Activated naive CD4-positive, alpha-beta T cell treated with anti-CD3 and anti-CD28 coated beads, Interleukin-2, amount 50 U/mL, for 24 hours (primary cell): ENCODE data around the gene STAB2.

Experiments used
- H3K27ac Mint-ChIP-seq: one replicate; pipeline ENCODE4 v1.8.0; 2021; ENCODE audit warnings: mild to moderate bottlenecking, mixed read lengths
- H3K27me3 Mint-ChIP-seq: one replicate; pipeline ENCODE4 v1.8.0; 2021; ENCODE audit warnings: mixed read lengths
- H3K36me3 Mint-ChIP-seq: one replicate; pipeline ENCODE4 v1.8.0; 2021; ENCODE audit warnings: mixed read lengths
- H3K4me1 Mint-ChIP-seq: one replicate; pipeline ENCODE4 v1.8.0; 2021; ENCODE audit warnings: mixed read lengths
- H3K4me3 Mint-ChIP-seq: one replicate; pipeline ENCODE4 v1.8.0; 2021; ENCODE audit warnings: mild to moderate bottlenecking, mixed read lengths
- H3K9me3 Mint-ChIP-seq: one replicate; pipeline ENCODE4 v1.8.0; 2021; ENCODE audit warnings: mixed read lengths

STAB2 gene

DNA sequence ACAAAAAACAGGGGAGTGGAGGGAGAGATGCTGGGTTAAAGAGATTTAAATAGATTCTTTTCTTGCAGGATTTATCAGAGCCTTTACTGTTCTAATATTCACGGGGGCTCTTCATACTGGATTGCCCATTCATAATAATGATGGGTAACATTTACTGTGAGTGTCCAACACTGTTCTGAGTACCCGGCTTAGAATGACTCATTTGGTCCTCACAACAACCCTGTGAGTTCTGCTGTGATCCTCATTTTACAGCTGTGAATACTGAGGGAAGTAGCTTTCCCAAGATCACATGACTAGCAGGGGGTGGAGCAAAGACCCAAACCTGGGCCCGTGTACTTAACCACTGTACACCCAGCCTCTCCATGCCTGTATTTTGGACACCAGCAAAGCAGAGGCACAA, 140.6 kb downstream of the STAB2 start:
- Mint-ChIP-seq H3K27ac (no peak overlapping the region), H3K4me3 (no peak overlapping the region), H3K9me3 (peaks cover 5% of the 10 kb centered on the region), H3K36me3 (peaks cover 1% of the 10 kb centered on the region), H3K27me3 (peaks cover 4% of the 10 kb centered on the region), H3K4me1 (no peaks in the 10 kb centered on the region)

DNA sequence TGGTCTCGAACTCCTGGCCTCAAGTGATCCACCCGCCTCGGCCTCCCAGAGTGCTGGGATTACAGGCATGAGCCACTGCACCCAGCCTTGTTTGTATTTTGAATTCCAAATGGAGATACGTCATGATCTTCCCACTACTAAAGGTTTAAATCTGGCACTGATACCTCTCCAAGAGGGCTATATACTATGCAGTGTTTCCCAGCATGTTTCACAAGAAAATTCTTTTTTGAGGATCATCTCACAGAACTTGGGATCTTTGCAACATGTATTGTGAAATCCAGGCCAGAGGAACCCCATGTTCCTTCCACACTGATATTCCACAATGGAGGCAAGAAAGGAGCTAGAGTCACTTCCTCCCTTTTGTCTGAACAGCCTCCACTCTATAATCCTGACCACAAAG, 141.2 kb downstream of the STAB2 start:
- no peak overlapping the region for H3K4me3 Mint-ChIP-seq
- peaks cover 1% of the 10 kb centered on the region for H3K36me3 Mint-ChIP-seq
- H3K9me3 Mint-ChIP-seq = peaks cover 5% of the 10 kb centered on the region
- no peaks in the 10 kb centered on the region for H3K4me1 Mint-ChIP-seq
- H3K27ac Mint-ChIP-seq = no peak overlapping the region
- H3K27me3 Mint-ChIP-seq = peaks cover 4% of the 10 kb centered on the region

DNA sequence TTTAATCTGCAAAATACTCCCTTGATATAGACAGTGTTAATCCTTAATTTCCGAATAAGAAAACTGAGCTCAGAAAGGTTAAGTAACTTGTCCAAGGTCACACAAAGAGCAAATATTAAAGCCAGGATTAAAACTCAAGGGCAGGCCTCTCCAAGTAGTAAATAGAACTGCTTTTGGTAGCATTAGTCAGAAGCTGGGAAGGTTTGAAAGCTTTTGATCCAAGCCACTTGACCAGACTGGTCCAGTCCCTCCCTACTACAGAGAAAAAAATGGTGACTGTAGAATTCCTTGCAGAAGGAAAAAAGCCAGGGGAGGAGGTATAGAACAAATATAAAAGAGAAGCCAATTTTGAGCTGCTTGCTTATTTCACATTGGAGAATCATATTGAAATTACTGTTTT, 142.4 kb downstream of the STAB2 start:
- Mint-ChIP-seq H3K9me3 (peaks cover 5% of the 10 kb centered on the region), H3K27ac (no peak overlapping the region), H3K4me1 (no peaks in the 10 kb centered on the region), H3K27me3 (peaks cover 4% of the 10 kb centered on the region), H3K36me3 (peaks cover 1% of the 10 kb centered on the region), H3K4me3 (no peak overlapping the region)

DNA sequence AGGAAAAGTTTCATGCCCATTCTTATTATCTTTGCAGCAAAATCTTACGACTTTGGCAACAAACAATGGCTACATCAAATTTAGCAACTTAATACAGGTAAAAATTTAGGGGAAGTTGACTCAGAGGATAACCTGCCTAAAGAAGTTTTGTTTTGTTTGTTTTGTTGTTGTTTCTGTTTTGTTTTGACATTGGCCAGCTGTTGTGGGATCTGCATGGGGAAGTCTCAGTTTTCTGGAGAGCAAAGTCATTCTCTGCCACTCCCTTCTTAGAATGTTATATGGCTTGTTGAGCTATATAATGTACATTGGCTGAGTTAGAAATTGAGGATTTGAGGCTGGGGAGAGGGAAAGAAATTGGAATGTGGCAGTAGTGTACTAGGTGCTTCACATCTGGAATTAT, 144.5 kb downstream of the STAB2 start:
- Mint-ChIP-seq H3K4me3 (no peak overlapping the region), H3K27ac (no peak overlapping the region), H3K4me1 (no peaks in the 10 kb centered on the region), H3K36me3 (peaks cover 1% of the 10 kb centered on the region), H3K9me3 (peaks cover 5% of the 10 kb centered on the region), H3K27me3 (peaks cover 3% of the 10 kb centered on the region)

DNA sequence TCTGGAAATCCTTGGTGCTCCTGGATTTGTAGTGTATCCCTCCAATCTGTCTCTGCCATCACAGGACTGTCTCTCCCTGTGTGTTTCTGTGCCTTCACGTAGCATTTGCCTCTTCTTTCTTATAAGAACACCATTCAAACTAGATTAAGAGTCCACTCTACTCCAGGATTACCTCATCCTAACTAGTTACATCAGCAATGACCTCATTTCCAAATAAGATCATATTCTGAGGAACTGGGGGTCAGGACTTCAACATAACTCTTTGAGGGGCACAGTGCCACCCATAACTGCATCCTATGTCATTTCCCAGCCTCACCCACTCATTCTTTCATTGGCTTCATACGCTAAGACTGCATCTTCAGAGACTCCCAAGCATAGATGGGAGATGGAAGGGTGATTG, 147.8 kb downstream of the STAB2 start:
- Mint-ChIP-seq H3K27ac (no peak overlapping the region), H3K4me3 (no peak overlapping the region), H3K9me3 (peaks cover 5% of the 10 kb centered on the region), H3K4me1 (no peaks in the 10 kb centered on the region), H3K27me3 (peaks cover 5% of the 10 kb centered on the region), H3K36me3 (peaks cover 1% of the 10 kb centered on the region)

DNA sequence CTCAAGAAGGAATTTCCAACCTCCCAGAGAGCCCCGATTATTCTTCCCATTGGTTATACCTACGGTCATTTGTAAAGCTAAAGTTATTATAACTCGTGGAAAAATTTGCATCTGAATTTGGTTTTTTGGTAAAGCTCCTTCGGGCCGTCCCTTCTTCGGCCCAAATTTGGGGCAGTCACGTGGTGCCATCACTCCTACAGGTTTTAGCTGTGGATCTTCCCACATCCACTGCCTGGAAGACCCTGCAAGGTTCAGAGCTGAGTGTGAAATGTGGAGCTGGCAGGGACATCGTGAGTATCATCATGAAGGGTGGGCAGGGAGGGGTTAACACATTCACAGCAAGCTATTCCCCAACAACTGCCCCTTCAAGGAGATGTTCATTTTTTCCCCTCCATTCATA, 148.2 kb downstream of the STAB2 start:
- H3K4me1 Mint-ChIP-seq = no peaks in the 10 kb centered on the region
- peaks cover 5% of the 10 kb centered on the region for H3K27me3 Mint-ChIP-seq
- H3K27ac Mint-ChIP-seq = no peak overlapping the region
- peaks cover 1% of the 10 kb centered on the region for H3K36me3 Mint-ChIP-seq
- H3K9me3 Mint-ChIP-seq = peaks cover 5% of the 10 kb centered on the region
- H3K4me3 Mint-ChIP-seq = no peak overlapping the region

DNA sequence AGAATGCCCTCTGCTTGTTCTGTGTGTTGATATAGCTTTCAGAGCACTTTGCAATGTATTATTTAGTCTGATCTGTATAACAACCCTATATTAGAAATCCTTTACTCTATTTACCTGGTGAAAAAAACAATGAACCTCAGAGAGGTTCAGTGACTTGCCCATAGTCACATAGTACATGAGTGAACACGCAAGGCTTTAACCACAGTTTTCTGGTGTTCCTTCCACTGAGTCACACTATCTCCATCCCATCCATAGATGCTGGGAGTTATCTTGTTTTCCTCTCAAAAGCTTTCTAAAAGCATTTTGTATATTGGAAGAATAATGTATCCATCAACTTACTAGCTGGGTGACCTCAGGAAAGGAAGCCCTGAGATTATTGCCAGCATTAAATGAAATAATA, 149.5 kb downstream of the STAB2 start:
- peaks cover 3% of the 10 kb centered on the region for H3K9me3 Mint-ChIP-seq
- peaks cover 1% of the 10 kb centered on the region for H3K36me3 Mint-ChIP-seq
- no peak overlapping the region for H3K4me3 Mint-ChIP-seq
- no peaks in the 10 kb centered on the region for H3K4me1 Mint-ChIP-seq
- H3K27ac Mint-ChIP-seq = no peak overlapping the region
- peaks cover 4% of the 10 kb centered on the region for H3K27me3 Mint-ChIP-seq

DNA sequence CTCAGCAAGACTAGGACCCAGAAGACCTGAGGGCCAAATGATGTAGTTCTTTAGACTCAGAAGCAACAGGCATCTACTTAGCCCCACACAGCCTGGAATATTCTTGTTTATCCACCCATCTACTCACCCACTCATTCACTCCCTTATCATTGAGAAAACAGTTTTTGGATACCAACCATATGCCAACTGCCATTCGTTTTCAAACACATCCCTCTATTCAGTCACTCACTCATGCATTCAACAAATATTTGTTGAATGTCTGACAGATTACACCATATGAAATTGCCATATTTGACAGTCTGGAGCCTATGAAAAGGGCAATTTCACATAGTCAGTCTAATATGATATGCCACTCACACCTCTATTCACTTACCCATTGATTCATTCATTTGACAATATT, 150.8 kb downstream of the STAB2 start:
- Mint-ChIP-seq H3K9me3 (no peaks in the 10 kb centered on the region), H3K27me3 (peaks cover 2% of the 10 kb centered on the region), H3K27ac (no peak overlapping the region), H3K4me3 (no peak overlapping the region), H3K4me1 (no peaks in the 10 kb centered on the region), H3K36me3 (no peaks in the 10 kb centered on the region)

DNA sequence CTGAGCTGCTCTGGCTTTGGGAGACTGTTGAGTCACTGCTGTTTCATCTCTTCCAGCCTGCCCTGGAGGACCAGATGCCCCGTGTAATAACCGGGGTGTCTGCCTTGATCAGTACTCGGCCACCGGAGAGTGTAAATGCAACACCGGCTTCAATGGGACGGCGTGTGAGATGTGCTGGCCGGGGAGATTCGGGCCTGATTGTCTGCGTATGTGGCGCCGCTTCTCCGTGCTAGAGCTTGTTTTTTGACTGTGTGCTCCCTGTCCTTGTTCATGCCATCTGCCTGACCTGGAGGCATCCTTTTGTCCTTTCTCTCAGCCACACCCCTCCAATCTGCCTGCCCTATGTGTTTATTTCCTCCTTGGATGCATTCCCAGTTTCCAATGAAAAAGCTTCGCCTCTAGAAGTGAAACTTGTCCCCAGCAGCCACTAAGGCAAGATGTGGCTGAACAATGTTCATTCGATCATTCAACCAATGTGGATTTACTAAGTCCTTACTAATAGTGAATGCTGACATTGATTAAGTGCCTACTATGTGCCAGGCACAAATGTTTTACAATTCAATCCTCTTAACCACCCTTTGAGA, 155.4 kb downstream of the STAB2 start:
- Mint-ChIP-seq H3K27me3 (peaks cover 2% of the 10 kb centered on the region), H3K36me3 (no peaks in the 10 kb centered on the region), H3K4me3 (no peak overlapping the region), H3K4me1 (no peaks in the 10 kb centered on the region), H3K27ac (no peak overlapping the region), H3K9me3 (no peaks in the 10 kb centered on the region)

DNA sequence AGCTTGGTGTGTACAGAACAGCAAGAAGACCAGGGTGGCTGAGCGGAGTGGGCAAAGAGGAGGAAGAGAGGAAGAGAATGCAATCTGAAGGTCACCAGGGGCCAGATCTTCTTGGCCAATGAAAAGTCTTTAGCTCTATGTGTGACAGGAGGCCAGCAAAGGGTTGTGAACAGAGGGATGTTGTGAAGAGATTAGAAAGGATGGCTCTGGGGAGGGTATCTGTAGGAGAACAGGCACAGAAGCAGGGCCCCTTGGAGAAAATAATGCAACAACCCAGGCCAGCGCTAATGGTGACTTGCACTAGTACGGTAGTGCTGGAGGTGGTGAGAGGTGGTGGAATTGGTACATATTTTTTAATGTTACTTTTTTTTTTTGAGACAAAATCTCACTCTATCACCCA, 156.7 kb downstream of the STAB2 start:
- Mint-ChIP-seq H3K36me3 (no peaks in the 10 kb centered on the region), H3K4me1 (no peaks in the 10 kb centered on the region), H3K27me3 (no peaks in the 10 kb centered on the region), H3K9me3 (no peaks in the 10 kb centered on the region), H3K27ac (no peak overlapping the region), H3K4me3 (no peak overlapping the region)

DNA sequence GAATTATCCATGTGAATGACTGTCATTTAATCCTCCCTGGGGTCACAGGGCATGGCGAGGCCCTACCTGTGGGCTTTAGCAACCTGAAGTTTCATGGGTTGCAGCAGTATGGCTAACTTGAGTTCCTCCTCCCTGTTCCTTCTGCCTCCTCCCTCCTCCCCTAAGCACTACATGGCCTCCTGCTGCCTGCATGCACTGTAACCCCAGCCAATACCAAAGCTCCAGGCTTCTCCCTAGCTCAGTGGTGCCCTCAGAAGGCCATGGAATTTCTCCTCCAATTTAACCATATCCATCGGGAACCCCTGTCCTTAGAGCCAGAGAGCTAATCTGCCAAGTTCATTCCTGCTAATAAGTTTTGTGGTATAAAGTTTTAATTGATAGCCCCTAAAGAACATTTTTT, 158.9 kb downstream of the STAB2 start:
- H3K27me3 Mint-ChIP-seq = peaks cover 2% of the 10 kb centered on the region
- H3K27ac Mint-ChIP-seq = no peak overlapping the region
- H3K9me3 Mint-ChIP-seq = no peaks in the 10 kb centered on the region

DNA sequence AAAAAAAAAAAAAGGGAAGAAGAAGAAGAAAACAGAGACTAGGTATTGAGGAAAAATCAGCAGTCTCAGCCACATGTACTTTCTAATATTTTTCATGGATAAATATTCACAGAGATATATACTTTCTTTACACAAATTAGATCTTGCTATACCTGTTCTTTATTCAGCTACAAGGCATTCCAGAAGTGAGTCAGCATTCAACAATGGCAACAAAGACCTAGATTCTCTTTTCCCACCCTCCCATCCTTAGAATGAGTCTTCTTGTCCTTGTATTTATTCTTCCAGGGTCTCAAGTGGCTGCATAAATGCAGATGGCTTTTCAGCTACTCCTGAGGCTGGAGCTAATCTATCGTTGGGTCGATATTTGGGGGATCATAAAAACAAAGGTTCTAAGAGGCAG, 160.9 kb downstream of the STAB2 start:
- H3K9me3 Mint-ChIP-seq = no peaks in the 10 kb centered on the region
- no peak overlapping the region for H3K27ac Mint-ChIP-seq
- H3K36me3 Mint-ChIP-seq = no peaks in the 10 kb centered on the region
- no peaks in the 10 kb centered on the region for H3K4me1 Mint-ChIP-seq
- H3K4me3 Mint-ChIP-seq = no peak overlapping the region
- peaks cover 2% of the 10 kb centered on the region for H3K27me3 Mint-ChIP-seq

More for the DNA sequence above, 158.9 kb downstream of the STAB2 start:
- Mint-ChIP-seq H3K4me1 (no peaks in the 10 kb centered on the region), H3K36me3 (no peaks in the 10 kb centered on the region), H3K4me3 (no peak overlapping the region)

DNA sequence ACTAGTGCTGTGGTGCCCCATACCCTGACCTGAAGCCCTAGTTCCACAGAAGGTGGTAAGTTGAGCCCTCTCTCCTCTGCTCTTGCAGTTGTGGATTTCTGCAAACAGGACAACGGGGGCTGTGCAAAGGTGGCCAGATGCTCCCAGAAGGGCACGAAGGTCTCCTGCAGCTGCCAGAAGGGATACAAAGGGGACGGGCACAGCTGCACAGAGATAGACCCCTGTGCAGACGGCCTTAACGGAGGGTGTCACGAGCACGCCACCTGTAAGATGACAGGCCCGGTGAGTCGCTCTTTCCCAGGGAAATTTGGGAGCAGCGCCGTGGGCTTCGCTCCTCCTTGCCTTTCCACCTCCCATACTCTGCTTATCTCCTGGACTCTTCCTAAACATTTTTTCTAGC, 161.8 kb downstream of the STAB2 start:
- Mint-ChIP-seq H3K9me3 (no peaks in the 10 kb centered on the region), H3K27me3 (peaks cover 2% of the 10 kb centered on the region), H3K4me3 (no peak overlapping the region), H3K36me3 (no peaks in the 10 kb centered on the region), H3K4me1 (no peaks in the 10 kb centered on the region), H3K27ac (no peak overlapping the region)

DNA sequence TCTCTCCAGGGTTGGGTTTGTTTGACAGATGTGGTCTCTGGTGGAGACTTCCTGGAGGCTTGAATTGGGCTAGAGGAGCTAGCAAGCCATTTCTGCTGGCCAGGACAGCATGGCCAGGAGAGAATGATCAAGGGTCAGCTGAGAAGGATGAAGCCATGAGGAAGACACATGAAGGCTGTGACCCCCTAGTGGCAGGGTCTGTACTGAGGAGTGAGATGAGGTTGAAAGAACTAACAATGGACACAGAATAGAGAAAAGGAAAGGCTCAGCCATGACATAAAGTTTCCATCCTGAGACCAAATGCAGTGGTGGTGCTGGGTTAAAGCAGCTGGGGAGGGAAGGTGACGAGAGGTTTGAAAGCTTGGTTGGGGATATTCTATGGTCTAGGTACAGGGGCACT, 164.1 kb downstream of the STAB2 start:
- Mint-ChIP-seq H3K4me1 (no peaks in the 10 kb centered on the region), H3K27me3 (peaks cover 2% of the 10 kb centered on the region), H3K9me3 (no peaks in the 10 kb centered on the region), H3K36me3 (no peaks in the 10 kb centered on the region), H3K4me3 (no peak overlapping the region), H3K27ac (no peak overlapping the region)

DNA sequence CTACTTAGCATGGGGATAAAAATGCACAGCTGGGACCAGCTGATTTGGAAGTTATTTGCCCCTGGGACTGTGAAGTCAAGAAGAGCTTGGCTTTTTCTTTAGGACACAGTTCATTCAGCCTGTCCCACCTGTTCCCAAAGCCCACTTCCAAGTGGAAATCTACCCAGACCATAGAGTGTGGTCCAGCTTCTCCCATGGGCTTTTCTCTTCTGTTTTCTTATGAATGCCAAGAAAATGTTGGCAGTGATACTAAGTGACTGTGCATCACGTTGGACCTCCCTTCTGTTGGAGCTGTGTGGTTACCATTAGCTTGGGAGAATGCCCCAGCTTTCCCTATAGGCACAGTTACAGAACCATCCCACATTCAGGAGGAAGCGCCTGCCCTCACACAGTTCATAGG, 164.5 kb downstream of the STAB2 start:
- H3K27me3 Mint-ChIP-seq = peaks cover 2% of the 10 kb centered on the region
- no peaks in the 10 kb centered on the region for H3K9me3 Mint-ChIP-seq
- no peak overlapping the region for H3K4me3 Mint-ChIP-seq
- no peak overlapping the region for H3K27ac Mint-ChIP-seq
- H3K4me1 Mint-ChIP-seq = no peaks in the 10 kb centered on the region
- no peaks in the 10 kb centered on the region for H3K36me3 Mint-ChIP-seq

DNA sequence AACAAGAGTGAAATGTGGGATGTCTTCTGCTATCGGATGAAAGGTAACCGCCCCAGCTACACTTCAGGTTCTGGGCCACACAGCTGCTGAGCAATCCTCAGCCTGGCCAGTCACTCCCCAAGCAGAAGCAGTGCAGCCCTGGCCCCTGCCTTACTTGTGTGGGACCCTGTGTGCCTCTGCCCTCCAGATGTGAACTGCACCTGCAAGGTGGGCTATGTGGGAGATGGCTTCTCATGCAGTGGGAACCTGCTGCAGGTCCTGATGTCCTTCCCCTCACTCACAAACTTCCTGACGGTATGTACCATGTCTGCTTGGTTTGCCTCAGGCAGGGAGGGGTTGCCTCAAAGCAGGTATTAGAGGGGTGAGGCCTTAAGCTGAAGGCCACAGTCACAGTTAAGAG, 168.4 kb downstream of the STAB2 start:
- no peak overlapping the region for H3K27ac Mint-ChIP-seq
- H3K27me3 Mint-ChIP-seq = no peaks in the 10 kb centered on the region
- H3K9me3 Mint-ChIP-seq = no peaks in the 10 kb centered on the region
- H3K36me3 Mint-ChIP-seq = no peaks in the 10 kb centered on the region
- no peak overlapping the region for H3K4me3 Mint-ChIP-seq
- no peaks in the 10 kb centered on the region for H3K4me1 Mint-ChIP-seq

DNA sequence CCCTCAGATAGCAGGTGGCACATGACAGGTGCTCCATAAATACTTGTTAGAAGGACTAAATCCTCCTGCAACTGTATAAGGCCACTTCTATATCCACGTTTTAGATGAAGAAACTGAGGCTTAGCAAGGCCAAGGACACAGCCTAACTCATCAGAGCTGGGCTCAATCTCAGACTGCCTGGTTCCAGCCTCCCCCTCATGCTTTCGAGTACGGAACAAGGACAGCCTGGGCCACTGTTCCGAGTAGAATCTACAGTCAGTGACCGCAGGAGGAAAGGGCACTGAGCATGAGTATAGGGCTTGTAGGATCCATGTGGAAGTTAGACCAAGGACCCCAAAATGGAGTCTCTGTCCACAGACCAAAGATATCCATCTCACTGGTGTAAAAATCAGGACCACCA, 169.4 kb downstream of the STAB2 start:
- Mint-ChIP-seq H3K36me3 (no peaks in the 10 kb centered on the region), H3K4me1 (no peaks in the 10 kb centered on the region), H3K4me3 (no peak overlapping the region), H3K9me3 (no peaks in the 10 kb centered on the region), H3K27ac (no peak overlapping the region), H3K27me3 (no peaks in the 10 kb centered on the region)
